ENCODE data around the gene IQSEC1. TPM values are rescaled to one million over a fixed set of nuclear protein-coding genes. Genes with fewer than 3 reads are reported as not detected.

The IQSEC1 gene
- total RNA-seq, 3 donors from 2014 or later: 17.1 to 24.8 (median 19.4) TPM

GRCh38 chr3:12944849-12945248, 128.4 kb downstream of the IQSEC1 start:
- Mint-ChIP-seq H3K27me3 (ENCODE audit: low read depth) (no peaks in the 10 kb centered on the region), H3K4me1 (ENCODE audit: low read depth) (peaks cover 35% of the 10 kb centered on the region), H3K9me3 (no peaks in the 10 kb centered on the region), H3K36me3 (ENCODE audit: insufficient read depth) (peaks cover 4% of the 10 kb centered on the region), H3K4me3 (no peak overlapping the region)
- DNase-seq (no peak), ATAC-seq (no peak)

- DNase-seq (no peak), ATAC-seq (no peak)
- peaks cover 7% of the 10 kb centered on the region for H3K36me3 Mint-ChIP-seq (ENCODE audit: insufficient read depth)
- H3K9me3 Mint-ChIP-seq: no peaks in the 10 kb centered on the region
- no peaks in the 10 kb centered on the region for H3K27me3 Mint-ChIP-seq (ENCODE audit: low read depth)
- H3K4me3 Mint-ChIP-seq: no peak overlapping the region
- H3K4me1 Mint-ChIP-seq (ENCODE audit: low read depth): peaks cover 31% of the 10 kb centered on the region
Observed at GRCh38 chr3:12944413-12944812, 128.8 kb downstream of the IQSEC1 start.

GRCh38 chr3:12943124-12944021, 129.9 kb downstream of the IQSEC1 start:
- ATAC-seq (no peak), DNase-seq (no peak)
- Mint-ChIP-seq H3K9me3 (no peaks in the 10 kb centered on the region), H3K27me3 (ENCODE audit: low read depth) (no peaks in the 10 kb centered on the region), H3K4me1 (ENCODE audit: low read depth) (peaks cover 20% of the 10 kb centered on the region), H3K36me3 (ENCODE audit: insufficient read depth) (peaks cover 8% of the 10 kb centered on the region), H3K4me3 (no peak overlapping the region)

- Mint-ChIP-seq H3K4me3 (no peak overlapping the region), H3K9me3 (no peaks in the 10 kb centered on the region), H3K4me1 (ENCODE audit: low read depth) (peaks cover 4% of the 10 kb centered on the region), H3K27me3 (ENCODE audit: low read depth) (no peaks in the 10 kb centered on the region), H3K36me3 (ENCODE audit: insufficient read depth) (peaks cover 14% of the 10 kb centered on the region)
- ATAC-seq (no peak), DNase-seq (no peak)
Observed at GRCh38 chr3:12941495-12942023, 131.7 kb downstream of the IQSEC1 start.

GRCh38 chr3:12940854-12941253, 132.4 kb downstream of the IQSEC1 start:
- Mint-ChIP-seq H3K4me3 (no peak overlapping the region), H3K27me3 (ENCODE audit: low read depth) (no peaks in the 10 kb centered on the region), H3K4me1 (ENCODE audit: low read depth) (no peaks in the 10 kb centered on the region), H3K36me3 (ENCODE audit: insufficient read depth) (peaks cover 14% of the 10 kb centered on the region), H3K9me3 (no peaks in the 10 kb centered on the region)
- ATAC-seq: no peak
- DNase-seq: no peak

GRCh38 chr3:12939137-12939536, 134.1 kb downstream of the IQSEC1 start:
- ATAC-seq: no peak
- DNase-seq: no peak
- H3K4me1 Mint-ChIP-seq (ENCODE audit: low read depth): no peaks in the 10 kb centered on the region
- H3K4me3 Mint-ChIP-seq: no peak overlapping the region
- H3K9me3 Mint-ChIP-seq: no peaks in the 10 kb centered on the region
- no peaks in the 10 kb centered on the region for H3K27me3 Mint-ChIP-seq (ENCODE audit: low read depth)
- peaks cover 14% of the 10 kb centered on the region for H3K36me3 Mint-ChIP-seq (ENCODE audit: insufficient read depth)

- H3K4me1 Mint-ChIP-seq (ENCODE audit: low read depth): no peaks in the 10 kb centered on the region
- H3K9me3 Mint-ChIP-seq: no peaks in the 10 kb centered on the region
Observed at GRCh38 chr3:12938258-12938711, 134.9 kb downstream of the IQSEC1 start.

GRCh38 chr3:12935861-12936830, 137.1 kb downstream of the IQSEC1 start:
- no peaks in the 10 kb centered on the region for H3K4me1 Mint-ChIP-seq (ENCODE audit: low read depth)
- H3K4me3 Mint-ChIP-seq: no peak overlapping the region
- ATAC-seq: no peak
- peaks cover 17% of the 10 kb centered on the region for H3K36me3 Mint-ChIP-seq (ENCODE audit: insufficient read depth)
- no peak for DNase-seq
- H3K9me3 Mint-ChIP-seq: no peaks in the 10 kb centered on the region
- H3K27me3 Mint-ChIP-seq (ENCODE audit: low read depth): no peaks in the 10 kb centered on the region

More at GRCh38 chr3:12938258-12938711, 134.9 kb downstream of the IQSEC1 start:
- no peak overlapping the region for H3K4me3 Mint-ChIP-seq
- ATAC-seq (no peak), DNase-seq (no peak)
- no peaks in the 10 kb centered on the region for H3K27me3 Mint-ChIP-seq (ENCODE audit: low read depth)
- peaks cover 17% of the 10 kb centered on the region for H3K36me3 Mint-ChIP-seq (ENCODE audit: insufficient read depth)

GRCh38 chr3:12935023-12935860, 138.0 kb downstream of the IQSEC1 start:
- H3K36me3 Mint-ChIP-seq (ENCODE audit: insufficient read depth): peaks cover 16% of the 10 kb centered on the region

GRCh38 chr3:12934431-12934830, 138.8 kb downstream of the IQSEC1 start:
- ATAC-seq: no peak
- no peak overlapping the region for H3K4me3 Mint-ChIP-seq
- no peaks in the 10 kb centered on the region for H3K9me3 Mint-ChIP-seq
- H3K27me3 Mint-ChIP-seq (ENCODE audit: low read depth): no peaks in the 10 kb centered on the region
- H3K36me3 Mint-ChIP-seq (ENCODE audit: insufficient read depth): peaks cover 9% of the 10 kb centered on the region
- DNase-seq: no peak
- H3K4me1 Mint-ChIP-seq (ENCODE audit: low read depth): peaks cover 2% of the 10 kb centered on the region

More at GRCh38 chr3:12935023-12935860, 138.0 kb downstream of the IQSEC1 start:
- H3K4me3 Mint-ChIP-seq: no peak overlapping the region
- H3K4me1 Mint-ChIP-seq (ENCODE audit: low read depth): no peaks in the 10 kb centered on the region
- H3K9me3 Mint-ChIP-seq: no peaks in the 10 kb centered on the region
- no peaks in the 10 kb centered on the region for H3K27me3 Mint-ChIP-seq (ENCODE audit: low read depth)
- DNase-seq: no peak
- no peak for ATAC-seq

GRCh38 chr3:12933901-12934300, 139.3 kb downstream of the IQSEC1 start:
- Mint-ChIP-seq H3K4me3 (no peak overlapping the region), H3K36me3 (ENCODE audit: insufficient read depth) (peaks cover 9% of the 10 kb centered on the region), H3K27me3 (ENCODE audit: low read depth) (no peaks in the 10 kb centered on the region), H3K4me1 (ENCODE audit: low read depth) (peaks cover 2% of the 10 kb centered on the region), H3K9me3 (no peaks in the 10 kb centered on the region)
- ATAC-seq: no peak
- DNase-seq: no peak

GRCh38 chr3:12932754-12933153, 140.5 kb downstream of the IQSEC1 start:
- DNase-seq (no peak), ATAC-seq (no peak)
- H3K4me1 Mint-ChIP-seq (ENCODE audit: low read depth): peaks cover 3% of the 10 kb centered on the region

GRCh38 chr3:12932347-12932746, 140.9 kb downstream of the IQSEC1 start:
- H3K27me3 Mint-ChIP-seq (ENCODE audit: low read depth): no peaks in the 10 kb centered on the region
- no peak for DNase-seq
- ATAC-seq: no peak
- H3K9me3 Mint-ChIP-seq: no peaks in the 10 kb centered on the region
- H3K36me3 Mint-ChIP-seq (ENCODE audit: insufficient read depth): peaks cover 4% of the 10 kb centered on the region
- H3K4me3 Mint-ChIP-seq: no peak overlapping the region
- peaks cover 3% of the 10 kb centered on the region for H3K4me1 Mint-ChIP-seq (ENCODE audit: low read depth)

More at GRCh38 chr3:12932754-12933153, 140.5 kb downstream of the IQSEC1 start:
- H3K9me3 Mint-ChIP-seq: no peaks in the 10 kb centered on the region
- H3K36me3 Mint-ChIP-seq (ENCODE audit: insufficient read depth): peaks cover 5% of the 10 kb centered on the region
- no peak overlapping the region for H3K4me3 Mint-ChIP-seq
- H3K27me3 Mint-ChIP-seq (ENCODE audit: low read depth): no peaks in the 10 kb centered on the region
